Measurements from ENCODE around the gene SAMD4B.
A peak's percentile ranks its signal among the peaks of the same experiment; 100 is the strongest.
"Not testable (repeated sequence)": the region's sequence is repeated elsewhere in the genome, so short reads cannot be mapped to it uniquely, and the experiment has no call there.

SAMD4B gene

DNA sequence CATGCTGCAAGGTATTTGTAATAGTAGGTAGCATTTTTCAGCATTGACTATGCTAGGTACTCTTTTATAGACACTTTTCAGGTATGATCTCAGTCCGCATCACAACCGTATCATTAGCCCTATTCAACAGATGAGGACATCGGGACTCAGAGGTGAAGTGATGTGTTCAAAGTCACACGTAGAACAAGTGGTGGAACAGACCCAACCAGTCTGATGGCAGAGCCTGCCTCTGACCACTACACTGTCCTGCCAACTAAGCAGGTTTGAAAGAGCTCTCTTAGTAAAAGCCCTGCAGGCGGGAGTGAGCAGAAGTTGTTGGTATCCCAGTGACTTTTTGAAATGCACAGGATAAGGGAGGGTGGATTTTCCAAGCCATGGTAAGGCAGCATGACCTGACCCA is 28.5 kb downstream of the SAMD4B start:
- DNase-seq: no peak

DNA sequence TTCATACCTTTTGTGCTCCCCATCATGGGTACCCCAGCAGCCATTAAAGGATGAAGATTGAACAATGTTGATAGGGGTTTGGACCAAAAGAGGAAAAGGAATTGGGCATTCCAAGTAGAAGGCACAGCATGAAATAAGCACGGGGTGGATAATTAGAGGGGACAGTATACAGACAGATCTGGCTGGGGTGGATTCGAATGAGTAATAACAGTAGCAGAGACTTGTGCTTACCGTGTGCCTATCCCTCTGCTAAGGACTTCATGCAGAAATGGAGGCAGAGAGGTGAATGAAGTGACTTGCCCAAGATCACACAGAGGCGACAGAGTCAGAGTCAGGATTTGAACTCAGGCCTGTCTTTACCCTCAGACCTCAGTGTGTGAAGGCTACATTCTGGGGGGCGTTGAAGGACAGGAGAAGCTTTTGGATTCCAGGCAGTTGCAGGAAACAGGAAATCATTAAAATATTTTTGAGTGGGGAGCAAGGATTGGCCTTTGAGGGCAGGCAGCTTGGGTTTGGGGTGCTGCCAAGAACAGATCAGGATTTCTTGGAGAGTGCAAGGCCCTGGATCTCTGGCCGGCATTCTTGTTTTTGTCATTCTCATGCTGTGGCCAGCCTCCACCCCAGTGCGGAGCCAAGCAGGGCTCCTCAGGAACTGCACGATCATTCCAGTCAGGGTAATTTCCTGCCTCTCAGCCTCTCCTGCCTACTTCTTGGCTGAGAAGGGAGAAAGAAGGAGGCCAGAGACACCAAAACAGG is 30.0 kb downstream of the SAMD4B start:
- no peak for DNase-seq

DNA sequence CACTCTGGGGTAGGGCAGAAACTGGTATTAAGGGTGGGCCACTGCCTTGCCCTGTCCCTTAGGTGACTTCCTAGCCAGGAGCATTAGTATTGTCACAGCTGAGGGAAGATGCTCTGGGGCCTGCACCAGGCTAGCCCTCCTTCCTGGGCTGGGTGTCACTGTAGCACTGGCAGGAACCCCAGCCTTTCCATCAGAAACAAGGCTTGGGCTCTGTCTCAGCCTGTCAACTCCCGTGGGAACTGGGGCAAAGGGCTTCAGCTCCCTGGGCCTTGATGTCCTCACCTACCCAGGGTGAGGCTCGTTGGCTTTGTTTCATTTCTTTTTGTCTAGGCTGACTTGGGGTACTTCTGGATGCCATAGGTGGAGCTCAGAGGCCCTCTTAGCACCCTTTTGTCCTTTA is 30.7 kb downstream of the SAMD4B start:
- DNase-seq: no peak

- no peak for DNase-seq
Measured at GRCh38 chr19:39375929-39376328, 33.7 kb downstream of the SAMD4B start.

DNA sequence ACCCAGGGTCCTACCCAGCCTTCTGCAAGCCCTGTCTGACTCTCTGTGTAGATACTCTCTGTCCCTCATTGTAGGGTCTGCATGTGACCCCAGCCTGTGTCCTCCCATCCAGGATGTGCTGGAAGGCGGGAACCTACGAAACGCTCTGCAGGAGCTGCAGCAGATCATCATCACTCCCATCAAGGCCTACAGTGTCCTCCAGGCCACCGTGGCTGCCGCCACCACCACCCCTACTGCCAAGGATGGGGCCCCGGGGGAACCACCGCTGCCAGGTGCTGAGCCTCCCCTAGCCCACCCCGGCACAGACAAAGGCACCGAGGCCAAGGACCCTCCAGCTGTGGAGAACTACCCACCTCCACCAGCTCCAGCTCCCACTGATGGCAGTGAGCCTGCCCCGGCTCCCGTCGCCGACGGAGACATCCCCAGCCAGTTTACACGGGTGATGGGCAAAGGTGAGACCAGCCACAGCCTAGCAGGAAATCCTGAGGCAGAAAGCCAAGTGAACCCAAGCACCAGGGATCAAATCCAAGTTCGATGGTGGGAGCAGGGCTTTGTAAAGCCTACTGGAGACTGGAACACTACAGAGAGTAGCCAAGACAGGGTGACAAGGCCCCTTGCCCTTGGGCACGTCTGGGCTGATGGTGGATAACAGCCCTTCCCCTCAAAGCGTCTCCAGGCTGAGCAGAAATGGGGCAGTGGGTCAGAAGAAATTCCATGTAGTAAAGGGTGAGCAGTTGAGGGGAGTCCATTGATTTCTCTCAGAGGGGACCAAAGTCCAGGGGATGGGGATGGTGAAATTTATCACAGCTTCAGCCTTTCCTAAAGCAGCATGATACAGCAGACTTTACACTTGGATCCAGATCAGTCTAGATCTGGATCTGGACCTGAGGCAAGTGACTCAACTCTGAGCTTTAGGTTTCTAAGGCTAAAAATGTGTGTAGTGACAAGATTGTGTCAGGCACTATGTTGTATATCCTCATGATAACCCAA is 35.4 kb downstream of the SAMD4B start:
- no peak for DNase-seq

DNA sequence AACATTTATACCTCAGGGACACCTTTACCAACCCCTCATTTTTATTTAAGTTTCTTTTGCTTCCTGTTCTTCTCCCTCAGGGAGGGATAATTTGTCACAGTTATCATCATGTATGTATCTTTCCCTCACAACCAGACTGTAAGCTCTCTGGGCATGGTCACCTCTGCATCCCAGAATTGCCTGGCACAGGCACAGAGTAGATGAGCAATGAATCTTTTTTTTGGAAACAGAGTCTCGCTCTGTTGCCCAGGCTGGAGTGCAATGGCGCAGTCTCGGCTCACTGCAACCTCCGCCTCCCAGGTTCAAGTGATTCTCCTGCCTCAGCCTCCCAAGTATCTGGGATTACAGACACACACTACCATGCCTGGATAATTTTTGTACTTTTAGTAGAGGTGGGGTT is 37.1 kb downstream of the SAMD4B start:
- DNase-seq: not testable (repeated sequence)

DNA sequence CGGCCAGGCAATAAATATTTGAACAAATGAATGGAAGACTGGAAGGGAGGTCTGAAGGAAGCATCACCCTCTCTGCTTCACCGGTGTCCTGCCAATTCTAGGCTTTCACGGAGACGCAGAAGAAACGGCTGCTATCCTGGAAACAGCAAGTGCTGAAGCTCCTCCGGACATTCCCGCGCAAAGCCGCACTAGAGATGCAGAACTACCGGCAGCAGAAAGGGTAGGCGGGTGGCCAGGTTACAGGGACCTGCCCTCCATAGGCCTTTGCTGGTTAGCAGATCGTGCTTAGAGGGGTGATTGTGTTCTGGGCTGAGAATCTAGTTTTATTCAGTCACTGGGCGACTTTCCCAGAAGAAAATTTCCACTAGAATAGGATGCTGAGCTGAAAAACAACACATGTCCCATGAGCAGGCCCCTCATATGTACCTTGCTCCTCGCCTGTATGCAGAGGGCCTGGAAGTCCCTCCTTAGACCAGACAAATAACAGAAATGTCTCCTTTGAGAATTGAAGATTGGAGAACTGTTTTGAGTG is 37.7 kb downstream of the SAMD4B start:
- DNase-seq: no peak

- no peak for DNase-seq
Measured at GRCh38 chr19:39380521-39381502, 38.6 kb downstream of the SAMD4B start.

DNA sequence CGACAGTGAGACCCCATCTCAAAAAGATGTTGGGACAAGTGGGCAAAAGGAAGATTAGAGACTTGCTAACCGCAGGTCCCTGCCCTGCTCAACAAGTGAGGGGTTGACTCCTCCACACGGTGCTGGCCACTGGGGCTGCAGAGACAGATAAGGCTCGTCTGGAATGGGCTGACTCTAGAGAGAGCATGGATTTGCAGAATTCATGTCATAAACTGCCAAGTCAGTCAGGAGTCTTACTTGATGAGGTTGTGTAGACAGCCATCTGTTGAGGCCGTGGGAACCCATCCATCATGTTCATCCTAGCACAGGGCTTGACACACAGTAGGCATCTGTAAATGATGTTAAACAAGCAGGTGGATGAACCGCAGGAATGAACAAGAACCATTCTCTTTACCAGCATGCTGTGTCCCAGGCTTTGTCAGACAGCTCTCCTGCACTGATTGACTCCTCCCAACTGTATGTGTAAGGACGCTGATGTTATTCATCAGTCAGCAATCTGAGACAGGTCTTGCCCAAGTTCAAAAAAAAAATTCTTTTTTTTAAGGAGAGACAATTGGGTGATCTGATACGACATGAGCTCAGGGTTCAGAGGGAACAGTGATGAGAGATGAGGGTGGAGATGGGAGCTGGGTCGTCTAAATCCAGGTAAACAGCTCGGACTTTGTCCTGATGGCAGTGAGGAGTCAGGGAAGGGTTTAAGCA is 39.8 kb downstream of the SAMD4B start:
- no peak for DNase-seq

GRCh38 chr19:39382991-39383828 is 41.0 kb downstream of the SAMD4B start:
- DNase-seq: no peak

DNA sequence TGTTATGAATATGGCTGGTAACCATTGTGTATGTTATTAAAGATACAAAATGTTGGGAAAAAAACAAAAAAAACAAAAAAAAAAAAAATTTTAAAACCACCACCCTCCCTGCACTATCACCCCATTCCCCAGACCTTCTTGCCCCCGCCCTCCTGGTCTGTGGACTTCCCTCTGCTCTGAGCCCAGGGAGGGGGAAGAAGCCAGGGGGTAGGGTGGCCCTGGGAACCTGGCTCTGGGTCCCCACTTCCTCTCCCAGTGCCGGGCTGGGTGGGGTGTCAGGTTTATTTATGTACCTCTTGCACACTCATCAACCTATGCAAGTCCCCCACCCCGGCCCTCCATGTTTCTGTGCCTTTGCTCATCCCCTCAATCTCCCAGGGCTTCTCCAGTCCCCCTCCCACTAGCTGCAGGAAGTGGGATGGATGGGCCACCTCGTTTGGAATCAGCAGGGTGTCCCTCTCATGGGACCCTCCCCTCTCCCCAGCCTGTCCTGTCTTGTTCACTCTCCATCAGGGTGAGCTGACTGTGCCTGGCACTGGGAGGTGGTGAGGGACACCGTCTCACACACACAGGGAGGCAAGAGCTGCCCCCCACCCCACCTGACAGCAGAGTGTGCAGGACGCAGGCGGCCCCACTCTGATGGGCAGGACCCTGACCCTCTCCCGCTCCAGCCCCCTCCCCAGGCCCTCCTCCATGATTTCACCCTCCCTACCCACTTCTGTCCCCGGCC is 42.8 kb downstream of the SAMD4B start:
- DNase-seq: no peak

- DNase-seq: no peak
Measured at GRCh38 chr19:39385629-39386411, 43.6 kb downstream of the SAMD4B start.

DNA sequence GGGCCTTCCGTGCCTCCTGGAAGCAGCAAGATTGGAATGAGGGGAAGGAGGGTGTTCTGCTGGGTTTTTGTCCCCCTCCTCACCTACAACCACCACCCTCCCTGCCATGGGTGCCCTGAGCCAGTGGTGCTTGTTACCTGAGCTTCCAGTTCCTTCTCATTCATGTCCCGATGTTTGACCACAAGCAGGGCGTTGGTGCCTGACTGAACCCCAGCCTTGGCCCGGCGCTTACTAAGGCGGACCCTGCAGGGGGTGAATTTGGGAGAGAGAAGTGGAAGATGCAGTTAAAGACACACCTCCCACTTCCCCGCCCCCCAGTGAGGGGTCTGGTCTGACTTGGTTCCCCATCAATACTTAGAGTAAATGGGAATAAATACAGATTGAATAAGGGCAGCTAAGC is 44.3 kb downstream of the SAMD4B start:
- DNase-seq: no peak

DNA sequence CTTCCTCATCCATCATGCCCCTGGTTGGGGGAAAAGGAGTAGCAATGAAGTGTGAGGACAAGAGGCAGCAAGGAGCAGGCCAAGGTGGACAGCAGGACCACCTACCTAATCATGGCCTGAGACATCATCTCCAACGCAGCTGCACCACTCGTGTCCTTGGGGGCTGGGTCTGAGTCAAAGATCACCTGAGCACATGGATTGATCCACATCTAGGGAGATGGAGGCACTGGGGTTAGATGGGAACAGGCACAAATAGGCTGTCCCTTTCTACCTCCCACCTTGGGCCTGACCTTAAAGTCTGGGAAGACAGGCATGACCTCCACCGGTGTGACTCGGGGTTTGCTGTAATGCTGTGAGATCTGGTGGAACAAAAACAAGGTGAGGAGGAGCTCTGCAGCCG is 46.4 kb downstream of the SAMD4B start:
- DNase-seq: no peak

DNA sequence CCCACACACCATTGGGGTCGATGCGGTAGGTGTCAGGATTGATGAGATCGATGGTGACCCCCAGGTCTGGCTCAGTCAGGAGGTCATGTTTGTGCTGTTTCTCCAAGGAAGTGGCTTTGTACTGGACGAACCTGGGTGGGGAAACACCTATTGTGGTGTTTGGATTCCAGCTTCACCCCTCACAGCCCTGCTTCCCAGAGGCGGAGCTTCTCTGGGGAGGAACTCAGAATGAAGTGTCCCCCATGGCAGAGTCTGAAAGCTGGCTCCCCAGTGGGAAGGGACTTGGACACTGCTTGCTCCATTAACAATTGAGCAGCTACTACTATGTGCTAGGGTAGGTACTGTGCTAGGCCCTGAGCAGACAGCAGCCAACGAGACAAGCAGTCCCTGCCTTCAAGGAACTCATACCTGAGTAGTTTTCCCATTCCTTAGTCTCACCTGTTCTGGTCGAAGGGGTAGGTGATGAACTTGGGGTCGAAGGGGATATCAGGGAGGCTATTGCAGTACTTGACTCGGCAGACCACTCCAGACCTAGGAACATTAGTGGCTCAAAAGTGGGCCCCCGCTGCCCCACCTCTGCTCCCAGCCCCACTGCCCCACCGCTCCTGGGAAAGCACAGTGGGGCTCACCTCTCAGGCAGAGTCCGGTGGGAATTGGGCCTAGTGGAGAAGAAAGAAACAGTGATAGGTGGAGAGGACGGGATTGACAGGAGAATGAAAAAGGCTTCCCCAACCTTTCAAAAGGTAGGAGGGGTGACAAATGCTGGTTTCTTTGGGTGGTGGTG is 47.6 kb downstream of the SAMD4B start:
- no peak for DNase-seq

DNA sequence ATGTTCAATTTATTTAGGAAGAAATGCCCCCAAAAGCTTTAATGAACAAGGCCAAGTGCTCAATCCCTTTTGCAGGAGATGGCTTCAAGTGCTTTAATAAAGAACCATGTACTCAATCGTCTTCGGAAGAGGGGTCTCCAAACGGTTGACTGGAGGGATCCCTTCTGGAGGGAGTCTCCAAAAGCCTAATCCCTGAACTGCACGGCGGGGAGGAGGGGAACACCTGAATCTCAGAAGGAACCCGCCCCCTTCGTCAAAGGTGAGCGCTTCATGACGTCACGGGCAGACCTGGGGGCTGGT is 48.2 kb downstream of the SAMD4B start:
- no peak for DNase-seq

- DNase-seq: peak; percentile 100
Measured at GRCh38 chr19:39390751-39391437, 48.7 kb downstream of the SAMD4B start, which contains the start of the genes MED29 and PAF1. Gene MED29, plus strand, starts transcription at chr19:39391378. Its CDS starts 45 bp downstream, at chr19:39391423. Gene PAF1, minus strand, starts transcription at chr19:39391106. Its CDS starts 242 bp downstream, at chr19:39390864.
